Ammon's horn (tissue), 1 donor: ENCODE data around the gene THOC6.

Experiments
- DNase-seq: peaks from one replicate; pipeline ENCODE4 v3.0.0-alpha.2; 2016; ENCODE audit warnings: low spot score

THOC6 gene

DNA sequence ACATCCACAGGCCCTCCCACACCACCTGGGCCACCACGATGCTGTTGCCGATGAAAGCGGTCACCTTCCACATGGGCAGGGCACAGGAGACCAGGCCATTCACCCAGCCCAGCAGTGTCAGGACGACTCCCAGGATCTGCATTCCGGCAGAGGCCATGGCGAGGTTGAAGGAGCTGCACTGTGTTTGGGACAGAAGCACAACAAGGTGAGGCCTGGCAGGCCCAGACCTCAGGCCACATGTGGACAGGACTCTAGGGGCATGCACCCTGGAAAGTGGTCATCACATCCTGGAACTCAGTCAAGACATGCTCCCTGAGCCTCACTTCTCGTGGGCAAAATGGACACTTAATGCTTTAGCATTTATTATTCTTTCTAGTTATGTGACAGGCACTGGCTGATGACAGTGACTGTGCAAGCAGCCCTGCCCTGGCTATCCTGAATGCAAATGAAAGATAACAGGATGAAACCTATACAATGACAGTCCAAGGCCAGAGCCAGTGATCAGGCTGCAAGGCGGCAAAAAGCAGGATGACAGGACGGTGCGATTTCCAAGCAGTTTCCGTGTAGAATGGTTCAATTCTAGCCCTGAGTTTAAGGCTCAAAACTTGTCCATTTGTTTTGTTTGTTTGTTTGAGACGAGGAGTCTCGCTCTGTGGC, 7.8 kb upstream of the THOC6 start:
- DNase-seq, result no peak

DNA sequence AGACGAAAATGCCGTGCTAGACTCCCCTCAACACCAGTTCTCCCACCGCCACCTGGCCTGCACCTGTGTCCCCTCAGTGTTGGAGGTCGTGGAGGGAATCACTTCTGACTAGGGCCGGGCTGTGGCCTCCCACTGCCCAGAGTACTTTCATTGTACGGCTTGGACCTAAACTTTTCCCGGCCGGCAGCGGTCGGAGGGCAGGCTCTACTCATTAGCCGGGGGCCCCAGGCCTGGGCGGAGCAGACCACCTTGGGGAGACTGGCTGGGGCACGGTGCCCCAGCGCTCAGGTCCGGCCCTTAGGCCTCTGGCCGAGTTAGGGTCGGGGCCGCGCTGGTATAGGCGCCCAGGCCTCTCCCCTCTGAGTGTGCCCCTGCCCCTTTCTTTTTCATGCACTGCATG, 6.5 kb upstream of the THOC6 start:
- DNase-seq, result no peak

DNA sequence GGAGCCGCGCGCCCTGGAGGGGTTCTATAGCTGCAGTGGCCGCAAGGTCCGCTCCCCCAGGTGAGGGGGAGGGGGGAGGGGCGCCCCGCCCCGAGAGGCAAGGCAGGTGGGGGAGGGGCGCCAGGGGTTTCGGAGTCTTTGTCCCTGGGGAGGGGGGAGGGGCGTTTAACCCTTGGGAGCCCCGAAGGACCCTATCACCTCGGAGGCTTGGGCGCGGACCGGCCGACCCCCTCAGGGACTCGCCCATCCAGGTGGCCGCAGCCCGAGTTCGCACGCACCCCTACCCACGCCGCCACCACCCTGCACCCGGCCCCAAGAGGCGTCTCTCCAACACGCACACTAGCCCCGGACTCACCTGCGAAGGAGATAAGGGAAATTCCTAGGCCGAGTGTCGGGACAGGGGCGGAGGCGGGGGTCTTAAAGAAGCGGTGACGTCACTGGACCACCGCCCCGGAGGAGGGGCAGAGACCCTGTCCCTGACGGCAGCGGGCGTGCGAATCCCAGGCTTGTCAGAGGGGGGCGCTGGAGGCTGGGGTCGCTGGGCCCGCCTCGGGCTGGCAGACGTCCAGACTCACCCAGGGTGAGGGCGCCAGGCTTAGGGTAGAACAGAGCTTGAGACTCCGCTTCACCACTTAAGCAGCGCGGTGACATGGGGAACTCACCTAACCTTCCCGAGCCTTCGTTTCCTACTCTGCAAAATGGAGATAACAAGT, 5.9 kb upstream of the THOC6 start, which contains the start of gene CLDN6:
Gene CLDN6 (minus strand): TSS at position 390 of the 713 bp plus-strand sequence. CDS start 2,162 bp downstream, outside the sequence.
- DNase-seq, result no peak

DNA sequence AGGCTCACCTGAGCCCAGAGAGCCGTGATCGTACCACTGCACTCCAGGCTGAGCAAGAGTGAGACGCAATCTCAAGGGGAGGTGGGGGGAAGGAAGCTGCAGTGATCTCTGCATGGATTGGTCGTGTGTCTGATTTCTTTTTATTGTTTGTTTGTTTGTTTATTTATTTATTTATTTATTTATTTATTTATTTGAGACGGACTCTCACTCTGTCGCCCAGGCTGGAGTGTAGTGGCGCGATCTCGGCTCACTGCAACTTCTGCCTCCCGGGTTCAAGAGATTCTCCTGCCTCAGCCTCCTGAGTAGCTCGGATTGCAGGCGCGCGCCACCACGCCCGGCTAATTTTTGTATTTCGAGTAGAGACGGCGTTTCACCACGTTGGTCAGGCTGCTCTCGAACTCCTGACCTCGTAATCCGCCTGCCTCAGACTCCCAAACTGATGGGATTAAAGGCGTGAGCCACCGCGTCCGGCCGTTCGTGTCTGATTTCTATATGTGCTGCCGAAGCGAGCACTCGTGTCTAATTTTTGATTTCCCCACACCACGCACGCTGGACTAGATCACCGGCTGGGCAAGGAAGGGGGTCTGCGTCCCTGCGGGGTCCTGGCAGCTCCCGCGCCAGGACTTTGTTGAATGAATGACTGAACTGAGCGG, 4.1 kb upstream of the THOC6 start:
- DNase-seq, result no peak

DNA sequence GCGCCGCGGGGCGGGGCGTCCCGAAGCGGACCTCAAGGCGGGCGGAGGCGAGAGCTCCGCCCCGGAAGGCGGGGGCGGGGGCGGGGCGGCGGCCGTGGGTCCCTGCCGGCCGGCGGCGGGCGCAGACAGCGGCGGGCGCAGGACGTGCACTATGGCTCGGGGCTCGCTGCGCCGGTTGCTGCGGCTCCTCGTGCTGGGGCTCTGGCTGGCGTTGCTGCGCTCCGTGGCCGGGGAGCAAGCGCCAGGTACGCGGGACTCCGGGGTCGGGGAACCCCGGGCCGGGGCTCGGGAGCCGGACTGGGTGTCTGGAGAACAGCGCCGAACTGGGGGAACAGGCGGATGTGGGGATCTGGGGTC, 3.6 kb upstream of the THOC6 start, which contains the start of gene TNFRSF12A:
Gene TNFRSF12A (plus strand): TSS at position 122 of the 357 bp plus-strand sequence. CDS start 30 bp downstream, at position 152.
- DNase-seq, result peak; percentile 69

DNA sequence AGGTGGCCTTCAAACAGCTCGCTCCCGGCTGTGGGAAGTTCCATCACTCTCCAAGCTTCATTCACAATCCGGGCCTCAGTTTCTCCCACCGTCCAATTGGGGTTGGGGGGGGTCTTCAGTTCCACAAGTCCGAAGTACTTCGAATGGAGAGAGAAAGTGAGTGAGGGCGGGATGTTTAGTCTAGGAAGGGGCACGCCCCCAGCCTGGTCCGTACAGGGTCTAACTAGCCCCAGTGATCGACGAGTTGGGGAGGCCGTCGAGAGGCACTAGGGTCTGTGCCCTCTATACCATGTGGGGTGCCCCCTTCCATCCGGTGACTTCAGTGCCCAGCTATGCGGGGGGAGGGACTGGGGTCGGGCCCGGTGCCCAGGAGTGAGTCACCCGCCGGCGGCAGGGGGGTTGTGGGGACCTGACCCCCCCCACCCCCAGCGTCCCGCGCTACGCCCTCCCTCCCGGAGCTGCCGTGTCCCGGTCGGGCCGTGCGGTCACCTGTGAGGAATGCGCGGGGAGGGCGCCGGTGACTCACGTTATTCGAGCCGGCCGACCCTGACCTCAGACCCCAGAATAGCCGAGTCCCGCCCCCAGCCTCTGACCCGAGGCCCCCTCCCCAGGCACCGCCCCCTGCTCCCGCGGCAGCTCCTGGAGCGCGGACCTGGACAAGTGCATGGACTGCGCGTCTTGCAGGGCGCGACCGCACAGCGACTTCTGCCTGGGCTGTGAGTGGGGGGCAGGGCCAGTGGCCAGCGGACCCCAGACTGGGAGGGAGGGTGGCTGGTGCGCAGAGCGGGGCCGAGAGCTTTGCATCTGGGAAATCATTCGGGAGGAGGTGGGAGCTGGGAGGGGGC, 3.0 kb upstream of the THOC6 start:
- peak; percentile 47 for DNase-seq

DNA sequence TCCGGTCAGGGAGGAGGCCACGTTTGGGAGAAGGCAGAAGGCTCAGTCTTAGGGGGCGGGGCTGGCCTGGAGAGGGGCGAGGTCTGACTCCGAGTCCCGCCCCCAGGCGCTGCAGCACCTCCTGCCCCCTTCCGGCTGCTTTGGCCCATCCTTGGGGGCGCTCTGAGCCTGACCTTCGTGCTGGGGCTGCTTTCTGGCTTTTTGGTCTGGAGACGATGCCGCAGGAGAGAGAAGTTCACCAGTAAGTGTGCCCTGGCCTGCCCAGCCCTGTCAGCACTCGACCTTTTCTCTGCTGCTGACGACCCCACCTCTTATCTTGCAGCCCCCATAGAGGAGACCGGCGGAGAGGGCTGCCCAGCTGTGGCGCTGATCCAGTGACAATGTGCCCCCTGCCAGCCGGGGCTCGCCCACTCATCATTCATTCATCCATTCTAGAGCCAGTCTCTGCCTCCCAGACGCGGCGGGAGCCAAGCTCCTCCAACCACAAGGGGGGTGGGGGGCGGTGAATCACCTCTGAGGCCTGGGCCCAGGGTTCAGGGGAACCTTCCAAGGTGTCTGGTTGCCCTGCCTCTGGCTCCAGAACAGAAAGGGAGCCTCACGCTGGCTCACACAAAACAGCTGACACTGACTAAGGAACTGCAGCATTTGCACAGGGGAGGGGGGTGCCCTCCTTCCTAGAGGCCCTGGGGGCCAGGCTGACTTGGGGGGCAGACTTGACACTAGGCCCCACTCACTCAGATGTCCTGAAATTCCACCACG, 2.2 kb upstream of the THOC6 start:
- peak; percentile 60 for DNase-seq

DNA sequence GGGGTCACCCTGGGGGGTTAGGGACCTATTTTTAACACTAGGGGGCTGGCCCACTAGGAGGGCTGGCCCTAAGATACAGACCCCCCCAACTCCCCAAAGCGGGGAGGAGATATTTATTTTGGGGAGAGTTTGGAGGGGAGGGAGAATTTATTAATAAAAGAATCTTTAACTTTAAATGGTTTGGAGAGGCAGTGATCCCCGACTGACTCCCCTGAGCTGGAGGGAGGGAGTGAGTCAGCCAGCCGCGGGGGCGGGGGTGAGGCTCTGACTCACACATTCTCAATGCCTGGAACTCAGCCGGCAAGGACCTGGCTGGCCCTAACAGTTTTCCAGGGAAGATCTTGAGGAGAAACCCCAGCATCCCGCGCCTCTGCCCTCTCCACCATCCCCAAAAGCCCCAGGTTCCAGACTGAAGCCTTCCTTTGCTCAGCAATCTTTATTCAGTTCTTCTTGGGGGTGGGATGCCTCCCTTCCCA, 1.6 kb upstream of the THOC6 start:
- peak; percentile 64 for DNase-seq

DNA sequence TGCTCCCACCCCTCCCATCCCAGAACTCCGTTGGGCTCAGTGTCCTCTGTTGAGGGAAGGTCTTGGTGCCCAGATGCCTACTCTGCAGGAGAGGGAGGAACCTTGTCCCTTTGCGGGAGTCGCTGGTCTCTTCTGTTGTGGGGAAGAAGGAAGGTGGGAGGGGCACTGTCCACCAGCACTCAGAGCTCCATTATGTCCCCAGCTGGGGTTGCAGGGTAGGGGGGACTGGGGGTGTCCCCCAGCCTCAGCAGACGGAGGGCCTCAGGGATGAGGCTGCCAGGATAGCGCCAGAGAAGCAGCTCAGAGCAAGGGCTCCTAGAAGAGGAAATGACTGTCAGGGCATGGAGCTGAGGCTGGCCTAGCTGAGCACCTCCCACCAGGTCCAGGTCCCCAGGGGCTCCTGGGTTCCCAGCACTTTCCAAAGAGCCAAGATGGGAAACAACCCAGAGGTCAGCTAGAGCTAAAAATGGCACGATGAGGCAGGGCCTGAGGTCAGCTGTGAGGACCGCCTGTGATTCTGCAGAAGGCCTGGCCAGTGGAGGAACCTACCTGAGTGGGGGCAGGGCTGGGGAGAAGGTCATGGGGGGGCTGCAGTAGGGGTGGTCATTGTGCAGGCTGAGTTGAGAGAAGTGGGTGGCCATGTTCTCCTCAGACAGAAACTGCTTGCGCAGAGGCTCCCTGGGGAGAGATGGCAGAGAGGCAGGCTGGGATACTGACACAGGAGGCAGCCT, 986 bp upstream of the THOC6 start:
- DNase-seq, result no peak

DNA sequence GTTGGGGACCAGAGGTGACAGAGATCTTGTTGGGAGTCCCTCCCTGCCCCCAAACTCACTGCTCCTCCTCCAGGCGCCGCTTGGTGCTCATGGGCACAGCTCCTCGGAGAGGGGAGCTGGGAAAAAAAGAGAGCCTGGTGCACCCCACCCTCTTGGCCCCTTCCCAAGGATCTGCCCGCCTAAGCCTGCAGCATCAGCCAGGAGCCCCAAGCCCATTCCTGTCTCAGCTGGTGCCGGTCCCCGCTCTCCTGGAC, 493 bp upstream of the THOC6 start:
- DNase-seq, result peak; percentile 62

DNA sequence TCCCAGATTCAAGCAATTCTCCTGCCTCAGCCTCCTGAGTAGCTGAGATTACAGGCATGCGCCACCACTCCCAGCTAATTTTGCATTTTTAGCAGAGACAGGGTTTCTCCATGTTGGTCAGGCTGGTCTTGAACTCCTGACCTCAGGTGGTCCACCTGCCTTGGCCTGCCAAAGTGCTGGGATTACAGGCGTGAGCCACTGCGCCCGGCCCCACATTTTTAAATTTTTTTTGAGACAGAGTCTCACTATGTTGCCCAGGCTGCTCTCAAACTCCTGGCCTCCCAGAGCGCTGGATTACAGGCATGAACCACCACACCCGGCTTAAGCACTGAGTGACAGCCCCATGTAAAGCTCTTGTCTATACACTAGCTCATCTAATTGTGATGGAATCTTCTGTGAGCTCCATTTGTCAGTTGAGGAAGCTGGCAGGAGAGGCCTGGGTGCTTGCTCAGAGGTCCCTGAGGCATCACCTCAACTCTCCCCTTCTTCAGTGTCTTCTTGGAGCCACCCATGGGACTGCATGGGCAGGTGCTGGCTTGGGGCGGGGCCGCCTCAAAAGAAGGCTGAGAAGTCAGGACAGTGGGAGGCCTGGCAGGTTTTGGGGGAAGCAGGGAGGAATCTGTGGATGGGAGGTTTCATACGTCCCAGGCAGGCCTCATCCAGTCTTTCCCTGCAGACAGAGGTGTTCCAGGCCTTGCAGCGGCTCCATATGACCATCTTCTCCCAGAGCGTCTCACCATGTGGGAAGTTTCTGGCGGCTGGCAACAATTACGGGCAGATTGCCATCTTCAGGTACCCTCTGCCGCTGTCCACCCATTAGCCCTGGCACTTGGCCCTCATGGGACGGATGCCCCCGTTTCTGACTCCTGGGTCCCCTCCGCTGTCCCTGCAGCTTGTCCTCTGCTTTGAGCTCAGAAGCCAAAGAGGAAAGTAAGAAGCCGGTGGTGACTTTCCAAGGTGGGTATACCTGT, 1.5 kb downstream of the THOC6 start:
- no peak for DNase-seq

DNA sequence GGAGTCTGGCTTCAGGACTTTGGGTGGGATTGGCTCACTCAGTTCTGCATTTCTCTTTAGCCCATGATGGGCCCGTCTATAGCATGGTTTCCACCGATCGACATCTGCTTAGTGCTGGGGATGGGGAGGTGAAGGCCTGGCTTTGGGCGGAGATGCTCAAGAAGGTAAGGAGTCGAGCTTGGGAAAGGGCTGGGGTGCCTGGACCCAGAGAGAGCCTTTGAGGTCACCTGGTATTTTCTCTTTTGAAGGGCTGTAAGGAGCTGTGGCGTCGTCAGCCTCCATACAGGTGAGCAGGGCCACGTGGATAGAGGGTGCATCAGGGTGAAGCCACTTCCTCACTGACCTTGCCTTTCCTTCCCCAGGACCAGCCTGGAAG, 2.2 kb downstream of the THOC6 start:
- DNase-seq, result no peak

DNA sequence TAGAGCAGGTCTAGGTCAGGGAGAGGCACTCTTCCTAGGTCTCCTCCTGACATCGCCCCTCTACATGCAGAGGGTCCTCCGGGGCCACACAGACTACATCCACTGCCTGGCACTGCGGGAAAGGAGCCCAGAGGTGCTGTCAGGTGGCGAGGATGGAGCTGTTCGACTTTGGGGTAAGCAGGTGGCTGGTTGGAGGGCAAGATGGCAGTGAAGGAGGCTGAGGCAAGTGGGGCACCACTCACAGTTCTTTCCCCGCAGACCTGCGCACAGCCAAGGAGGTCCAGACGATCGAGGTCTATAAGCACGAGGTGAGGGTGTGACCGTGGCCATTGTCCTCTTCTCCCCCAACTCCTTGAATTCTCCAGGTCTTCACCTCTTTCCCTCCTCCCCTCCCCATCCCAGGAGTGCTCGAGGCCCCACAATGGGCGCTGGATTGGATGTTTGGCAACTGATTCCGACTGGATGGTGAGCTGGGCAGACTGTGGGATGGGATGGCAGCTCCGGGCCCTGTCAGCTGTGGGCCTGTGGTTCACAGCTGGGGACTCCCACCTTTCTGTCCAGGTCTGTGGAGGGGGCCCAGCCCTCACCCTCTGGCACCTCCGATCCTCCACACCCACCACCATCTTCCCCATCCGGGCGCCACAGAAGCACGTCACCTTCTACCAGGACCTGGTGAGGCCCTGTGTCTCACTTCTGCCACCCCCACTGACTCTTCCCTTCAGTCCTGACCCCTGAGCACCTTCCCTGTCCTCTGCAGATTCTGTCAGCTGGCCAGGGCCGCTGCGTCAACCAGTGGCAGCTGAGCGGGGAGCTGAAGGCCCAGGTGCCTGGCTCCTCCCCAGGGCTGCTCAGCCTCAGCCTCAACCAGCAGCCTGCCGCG, 3.0 kb downstream of the THOC6 start:
- DNase-seq, result no peak

DNA sequence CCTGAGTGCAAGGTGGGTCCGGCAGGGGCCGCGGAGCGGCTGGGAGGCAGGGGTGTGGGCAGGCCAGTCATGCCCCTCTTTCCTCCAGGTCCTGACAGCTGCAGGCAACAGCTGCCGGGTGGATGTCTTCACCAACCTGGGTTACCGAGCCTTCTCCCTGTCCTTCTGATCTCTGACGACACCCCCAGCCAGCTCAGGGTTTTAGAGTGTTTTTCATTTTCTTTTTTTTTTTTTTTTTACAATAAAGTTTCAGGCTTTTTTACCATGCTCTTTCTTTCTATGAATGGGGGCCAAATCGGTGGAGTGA, 3.6 kb downstream of the THOC6 start:
- DNase-seq, result no peak

DNA sequence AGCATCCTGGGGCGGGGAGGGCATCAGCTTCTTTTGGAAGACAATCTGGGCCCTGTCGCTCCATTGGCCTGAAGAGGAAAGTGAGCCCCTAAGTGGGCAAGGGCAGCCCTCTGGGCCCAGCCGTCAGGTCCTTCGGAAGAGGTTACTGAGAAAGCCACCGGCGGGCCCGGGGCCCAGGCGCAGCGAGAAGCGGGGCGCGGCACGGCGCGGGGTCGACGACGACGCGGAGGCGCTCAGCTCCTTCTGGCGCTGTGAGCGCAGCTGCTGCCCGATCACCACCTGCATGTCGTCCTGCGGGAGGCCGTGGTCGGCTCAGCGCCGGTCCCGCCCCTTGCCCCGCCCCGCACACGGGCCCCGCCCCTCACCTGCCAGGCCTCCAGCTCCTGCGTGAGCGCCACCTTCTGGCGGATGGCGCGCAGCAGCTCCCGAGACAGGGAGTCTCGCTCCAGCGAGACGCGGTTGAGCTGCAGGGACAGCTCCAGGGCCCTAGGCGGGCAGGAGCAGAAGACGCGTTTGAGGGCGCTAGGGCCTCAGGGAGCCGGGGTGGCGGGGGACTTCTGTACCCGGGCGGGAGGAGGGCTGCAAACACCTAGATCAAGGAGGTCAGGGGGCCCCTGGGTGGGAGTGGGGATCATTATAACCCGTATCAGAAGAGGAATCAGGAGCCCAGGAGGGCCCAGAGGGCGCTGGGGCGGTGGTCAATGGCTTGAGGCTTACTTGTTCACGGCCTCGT, 4.3 kb downstream of the THOC6 start:
- DNase-seq, result peak; percentile 78

DNA sequence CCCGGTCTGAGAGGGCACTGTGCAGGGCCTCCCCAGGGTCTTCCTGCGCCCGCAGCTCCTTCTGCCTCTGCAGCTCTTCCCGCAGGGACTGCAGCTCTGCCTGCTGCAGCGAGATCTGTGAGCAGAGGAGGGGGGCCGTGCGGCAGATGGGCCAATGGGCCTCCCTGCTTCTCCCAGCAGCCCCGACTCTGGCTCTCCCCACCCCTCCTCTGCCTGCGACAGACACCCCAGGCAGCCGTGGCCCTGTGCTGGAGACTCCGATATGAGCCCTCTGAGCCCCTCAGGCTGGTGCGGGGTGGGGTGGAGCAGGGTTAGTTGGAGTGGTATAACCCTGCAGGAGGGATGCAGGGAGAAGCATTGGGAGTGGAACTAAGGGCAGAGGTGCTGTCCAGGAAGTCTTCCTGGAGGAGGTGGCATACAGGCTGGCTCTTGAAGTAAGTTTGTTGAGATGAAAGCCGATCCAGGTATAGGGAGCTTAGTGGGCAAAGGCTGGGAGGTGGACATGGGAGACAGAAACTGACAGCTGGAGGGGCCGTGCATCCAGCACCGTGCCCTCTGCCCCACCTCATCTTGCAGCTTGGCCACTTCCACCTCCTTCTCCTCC, 5.0 kb downstream of the THOC6 start:
- no peak for DNase-seq

DNA sequence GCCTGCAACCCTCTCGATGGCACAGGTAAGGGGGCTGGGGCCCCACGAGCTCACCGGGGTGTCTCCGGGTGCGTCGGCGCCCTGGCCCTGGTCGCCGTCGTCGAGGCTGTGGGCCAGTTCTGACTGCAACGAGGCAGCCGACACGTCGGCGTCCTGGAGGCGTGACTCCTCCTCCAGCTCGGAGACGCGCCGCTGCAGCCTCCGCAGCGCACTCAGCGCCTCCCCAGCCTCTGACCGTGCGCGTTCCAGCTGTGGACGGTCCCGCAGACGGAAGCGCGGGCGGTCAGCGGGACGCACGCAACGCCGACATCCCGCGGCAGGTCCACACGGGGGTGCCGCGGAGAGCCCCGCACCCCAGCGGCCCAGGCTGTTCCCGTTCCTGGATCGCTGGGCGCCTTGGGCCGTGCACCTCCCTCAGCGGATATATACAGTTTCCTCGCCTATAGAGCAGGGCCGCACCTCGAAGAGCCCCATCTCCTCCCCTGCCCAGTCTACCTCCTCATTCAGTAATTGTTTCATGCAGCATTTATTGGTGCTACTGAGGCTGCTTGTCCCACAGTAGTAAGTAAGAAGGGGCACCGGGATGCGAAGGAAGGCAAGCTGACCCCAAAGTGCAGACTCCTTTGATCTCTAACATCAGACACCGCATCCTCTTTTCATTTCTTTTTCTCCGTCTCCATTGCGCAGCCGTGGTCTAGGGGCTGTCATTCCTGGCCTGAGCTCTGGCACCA, 5.8 kb downstream of the THOC6 start:
- no peak for DNase-seq
